ENCODE results near the gene SNRNP200.
A peak's percentile ranks its signal among the peaks of the same experiment; 100 is the strongest.

SNRNP200 gene

GRCh38 chr2:96274355-96275056, 30.8 kb downstream of the SNRNP200 start:
- Histone ChIP-seq H3K4me3 (IDR thresholded peaks at IDR 0.05; ENCODE audit: insufficient read depth, low read depth, low read length) (no peak overlapping the region), H2AFZ (ENCODE audit: low read depth) (no peak overlapping the region), H3K79me2 (ENCODE audit: insufficient read depth, low read depth) (no peaks in the 10 kb centered on the region), H3K4me1 (ENCODE audit: low read depth, poor library complexity, severe bottlenecking) (no peaks in the 10 kb centered on the region), H3K27ac (no peak overlapping the region), H3K36me3 (ENCODE audit: insufficient read depth) (no peaks in the 10 kb centered on the region; the same call in 1 of the 2 replicates), H4K20me1 (ENCODE audit: insufficient read depth) (no peaks in the 10 kb centered on the region), H3K9ac (no peak overlapping the region), H3K4me2 (no peak overlapping the region), H3K27me3 (ENCODE audit: insufficient read depth, low read depth) (no peaks in the 10 kb centered on the region)
- TF ChIP-seq CTCF (conservative IDR thresholded peaks at IDR 0.05; ENCODE audit: low read depth, low read length): no peak

- H2AFZ ChIP-seq (ENCODE audit: low read depth): no peak overlapping the region
- no peak overlapping the region for H3K4me3 ChIP-seq (IDR thresholded peaks at IDR 0.05; ENCODE audit: insufficient read depth, low read depth, low read length)
- H3K79me2 ChIP-seq (ENCODE audit: insufficient read depth, low read depth): no peaks in the 10 kb centered on the region
- no peaks in the 10 kb centered on the region for H3K4me1 ChIP-seq (ENCODE audit: low read depth, poor library complexity, severe bottlenecking)
- no peak overlapping the region for H3K9ac ChIP-seq
- no peak for TF ChIP-seq CTCF (conservative IDR thresholded peaks at IDR 0.05; ENCODE audit: low read depth, low read length)
- H3K27ac ChIP-seq: no peak overlapping the region
- no peak overlapping the region for H3K4me2 ChIP-seq
- no peaks in the 10 kb centered on the region for H3K27me3 ChIP-seq (ENCODE audit: insufficient read depth, low read depth)
- peaks cover 2% of the 10 kb centered on the region; the same call in 1 of the 2 replicates for H3K36me3 ChIP-seq (ENCODE audit: insufficient read depth)
- no peaks in the 10 kb centered on the region for H4K20me1 ChIP-seq (ENCODE audit: insufficient read depth)
These were observed 31.6 kb downstream of the SNRNP200 start for GRCh38 chr2:96273763-96274162.

- Histone ChIP-seq H3K4me1 (ENCODE audit: low read depth, poor library complexity, severe bottlenecking) (peaks cover 8% of the 10 kb centered on the region), H3K27ac (no peak overlapping the region), H3K36me3 (ENCODE audit: insufficient read depth) (peaks cover 3% of the 10 kb centered on the region; the same call in 1 of the 2 replicates), H2AFZ (ENCODE audit: low read depth) (no peak overlapping the region), H3K4me3 (IDR thresholded peaks at IDR 0.05; ENCODE audit: insufficient read depth, low read depth, low read length) (no peak overlapping the region), H3K4me2 (no peak overlapping the region), H3K79me2 (ENCODE audit: insufficient read depth, low read depth) (peaks cover 10% of the 10 kb centered on the region; the same call in 1 of the 2 replicates), H3K27me3 (ENCODE audit: insufficient read depth, low read depth) (no peaks in the 10 kb centered on the region), H3K9ac (no peak overlapping the region), H4K20me1 (ENCODE audit: insufficient read depth) (no peaks in the 10 kb centered on the region)
- no peak for TF ChIP-seq CTCF (conservative IDR thresholded peaks at IDR 0.05; ENCODE audit: low read depth, low read length)
These were observed 33.4 kb downstream of the SNRNP200 start for GRCh38 chr2:96271995-96272394.

- H4K20me1 ChIP-seq (ENCODE audit: insufficient read depth): no peaks in the 10 kb centered on the region
- peaks cover 41% of the 10 kb centered on the region for H3K79me2 ChIP-seq (ENCODE audit: insufficient read depth, low read depth)
- H3K36me3 ChIP-seq (ENCODE audit: insufficient read depth): peaks cover 3% of the 10 kb centered on the region; the same call in 1 of the 2 replicates
- no peak overlapping the region for H3K27ac ChIP-seq
- H3K27me3 ChIP-seq (ENCODE audit: insufficient read depth, low read depth): no peaks in the 10 kb centered on the region
- H3K9ac ChIP-seq: no peak overlapping the region
- H2AFZ ChIP-seq (ENCODE audit: low read depth): no peak overlapping the region
- H3K4me1 ChIP-seq (ENCODE audit: low read depth, poor library complexity, severe bottlenecking): peaks cover 21% of the 10 kb centered on the region
- H3K4me3 ChIP-seq (IDR thresholded peaks at IDR 0.05; ENCODE audit: insufficient read depth, low read depth, low read length): no peak overlapping the region
- peak overlapping the region; percentile 96 for H3K4me2 ChIP-seq
- TF ChIP-seq CTCF (conservative IDR thresholded peaks at IDR 0.05; ENCODE audit: low read depth, low read length): peak; percentile 39; the same call in 1 of the 2 replicates
These were observed 38.0 kb downstream of the SNRNP200 start for GRCh38 chr2:96267159-96267971.

Data from KMS-11 (cell line).